Measurements from ENCODE around the gene APOB. TPM values are rescaled to one million over a fixed set of nuclear protein-coding genes. Genes with fewer than 3 reads are reported as not detected.

The APOB gene
- total and polyA plus RNA-seq, 2 of the 13 experiments (the other 11 are each of a cell fraction or from before 2014, with no cell fraction given), result 1,569 to 2,515 TPM

DNA sequence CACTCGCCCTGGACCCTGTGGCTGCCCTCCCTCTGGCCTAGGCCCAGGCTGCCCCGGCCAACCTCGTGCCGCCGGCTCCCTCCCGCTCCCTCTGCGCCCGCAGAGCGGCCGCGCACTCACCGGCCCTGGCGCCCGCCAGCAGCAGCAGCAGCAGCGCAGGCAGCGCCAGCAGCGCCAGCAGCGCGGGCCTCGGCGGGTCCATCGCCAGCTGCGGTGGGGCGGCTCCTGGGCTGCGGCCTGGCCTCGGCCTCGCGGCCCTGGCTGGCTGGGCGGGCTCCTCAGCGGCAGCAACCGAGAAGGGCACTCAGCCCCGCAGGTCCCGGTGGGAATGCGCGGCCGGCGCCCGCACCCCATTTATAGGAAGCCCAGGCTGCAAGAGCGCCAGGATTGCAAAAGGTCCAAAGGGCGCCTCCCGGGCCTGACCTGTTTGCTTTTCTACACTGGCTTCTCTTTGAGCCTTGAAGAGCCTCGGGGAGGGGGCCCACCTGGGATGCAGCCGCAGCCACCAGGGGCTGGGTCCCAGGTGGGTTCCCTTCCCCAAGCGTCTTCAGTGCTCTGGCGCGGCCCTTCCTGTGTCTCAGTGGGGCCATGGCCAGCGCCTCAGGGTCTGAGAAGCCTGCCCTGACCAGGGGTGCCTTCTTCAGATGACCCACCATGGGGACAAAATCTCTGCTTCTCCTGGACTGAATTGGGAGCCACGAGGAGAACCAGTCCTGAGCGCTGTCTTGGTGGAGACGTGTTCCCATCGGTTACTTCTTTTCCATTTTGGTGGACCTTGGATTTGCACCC lies at the start of gene APOB (continued):
- TF ChIP-seq, protein P1, sequence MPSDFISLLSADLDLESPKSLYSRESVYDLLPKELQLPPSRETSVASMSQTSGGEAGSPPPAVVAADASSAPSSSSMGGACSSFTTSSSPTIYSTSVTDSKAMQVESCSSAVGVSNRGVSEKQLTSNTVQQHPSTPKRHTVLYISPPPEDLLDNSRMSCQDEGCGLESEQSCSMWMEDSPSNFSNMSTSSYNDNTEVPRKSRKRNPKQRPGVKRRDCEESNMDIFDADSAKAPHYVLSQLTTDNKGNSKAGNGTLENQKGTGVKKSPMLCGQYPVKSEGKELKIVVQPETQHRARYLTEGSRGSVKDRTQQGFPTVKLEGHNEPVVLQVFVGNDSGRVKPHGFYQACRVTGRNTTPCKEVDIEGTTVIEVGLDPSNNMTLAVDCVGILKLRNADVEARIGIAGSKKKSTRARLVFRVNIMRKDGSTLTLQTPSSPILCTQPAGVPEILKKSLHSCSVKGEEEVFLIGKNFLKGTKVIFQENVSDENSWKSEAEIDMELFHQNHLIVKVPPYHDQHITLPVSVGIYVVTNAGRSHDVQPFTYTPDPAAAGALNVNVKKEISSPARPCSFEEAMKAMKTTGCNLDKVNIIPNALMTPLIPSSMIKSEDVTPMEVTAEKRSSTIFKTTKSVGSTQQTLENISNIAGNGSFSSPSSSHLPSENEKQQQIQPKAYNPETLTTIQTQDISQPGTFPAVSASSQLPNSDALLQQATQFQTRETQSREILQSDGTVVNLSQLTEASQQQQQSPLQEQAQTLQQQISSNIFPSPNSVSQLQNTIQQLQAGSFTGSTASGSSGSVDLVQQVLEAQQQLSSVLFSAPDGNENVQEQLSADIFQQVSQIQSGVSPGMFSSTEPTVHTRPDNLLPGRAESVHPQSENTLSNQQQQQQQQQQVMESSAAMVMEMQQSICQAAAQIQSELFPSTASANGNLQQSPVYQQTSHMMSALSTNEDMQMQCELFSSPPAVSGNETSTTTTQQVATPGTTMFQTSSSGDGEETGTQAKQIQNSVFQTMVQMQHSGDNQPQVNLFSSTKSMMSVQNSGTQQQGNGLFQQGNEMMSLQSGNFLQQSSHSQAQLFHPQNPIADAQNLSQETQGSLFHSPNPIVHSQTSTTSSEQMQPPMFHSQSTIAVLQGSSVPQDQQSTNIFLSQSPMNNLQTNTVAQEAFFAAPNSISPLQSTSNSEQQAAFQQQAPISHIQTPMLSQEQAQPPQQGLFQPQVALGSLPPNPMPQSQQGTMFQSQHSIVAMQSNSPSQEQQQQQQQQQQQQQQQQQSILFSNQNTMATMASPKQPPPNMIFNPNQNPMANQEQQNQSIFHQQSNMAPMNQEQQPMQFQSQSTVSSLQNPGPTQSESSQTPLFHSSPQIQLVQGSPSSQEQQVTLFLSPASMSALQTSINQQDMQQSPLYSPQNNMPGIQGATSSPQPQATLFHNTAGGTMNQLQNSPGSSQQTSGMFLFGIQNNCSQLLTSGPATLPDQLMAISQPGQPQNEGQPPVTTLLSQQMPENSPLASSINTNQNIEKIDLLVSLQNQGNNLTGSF (CRISPR knock-in tag; IDR thresholded peaks at IDR 0.05), result peak; percentile 88
- TF ChIP-seq SYNCRIP (IDR thresholded peaks at IDR 0.05; ENCODE audit: insufficient read depth, low read depth, low read length) (no peak), FOXA1 (IDR thresholded peaks at IDR 0.05) (no peak), FOXA1 (CRISPR knock-in tag; IDR thresholded peaks at IDR 0.05) (peak; percentile 93), KLF6 (CRISPR knock-in tag; IDR thresholded peaks at IDR 0.05) (peak; percentile 98), NFIB (CRISPR knock-in tag; IDR thresholded peaks at IDR 0.05; ENCODE audit: borderline replicate concordance) (no peak), KDM5B (CRISPR knock-in tag; IDR thresholded peaks at IDR 0.05; ENCODE audit: borderline replicate concordance) (peak; percentile 77), RFX3 (CRISPR knock-in tag; IDR thresholded peaks at IDR 0.05) (0 out of 2 replicates have a peak, but pooled peaks have one; percentile 29), NR1H2 (CRISPR knock-in tag; IDR thresholded peaks at IDR 0.05; ENCODE audit: borderline replicate concordance, low read depth) (peak; percentile 77; the same call in 1 of the 2 replicates), ZNF441 (CRISPR knock-in tag; IDR thresholded peaks at IDR 0.05; ENCODE audit: borderline replicate concordance) (peak; percentile 94)
- TF ChIP-seq, protein P2, sequence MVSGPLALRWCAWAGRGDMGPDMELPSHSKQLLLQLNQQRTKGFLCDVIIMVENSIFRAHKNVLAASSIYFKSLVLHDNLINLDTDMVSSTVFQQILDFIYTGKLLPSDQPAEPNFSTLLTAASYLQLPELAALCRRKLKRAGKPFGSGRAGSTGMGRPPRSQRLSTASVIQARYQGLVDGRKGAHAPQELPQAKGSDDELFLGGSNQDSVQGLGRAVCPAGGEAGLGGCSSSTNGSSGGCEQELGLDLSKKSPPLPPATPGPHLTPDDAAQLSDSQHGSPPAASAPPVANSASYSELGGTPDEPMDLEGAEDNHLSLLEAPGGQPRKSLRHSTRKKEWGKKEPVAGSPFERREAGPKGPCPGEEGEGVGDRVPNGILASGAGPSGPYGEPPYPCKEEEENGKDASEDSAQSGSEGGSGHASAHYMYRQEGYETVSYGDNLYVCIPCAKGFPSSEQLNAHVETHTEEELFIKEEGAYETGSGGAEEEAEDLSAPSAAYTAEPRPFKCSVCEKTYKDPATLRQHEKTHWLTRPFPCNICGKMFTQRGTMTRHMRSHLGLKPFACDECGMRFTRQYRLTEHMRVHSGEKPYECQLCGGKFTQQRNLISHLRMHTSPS (CRISPR knock-in tag; IDR thresholded peaks at IDR 0.05; ENCODE audit: low read depth), result no peak; the same call in 1 of the 2 replicates
- TF ChIP-seq, protein P3, sequence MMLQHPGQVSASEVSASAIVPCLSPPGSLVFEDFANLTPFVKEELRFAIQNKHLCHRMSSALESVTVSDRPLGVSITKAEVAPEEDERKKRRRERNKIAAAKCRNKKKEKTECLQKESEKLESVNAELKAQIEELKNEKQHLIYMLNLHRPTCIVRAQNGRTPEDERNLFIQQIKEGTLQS (CRISPR knock-in tag; IDR thresholded peaks at IDR 0.05), result peak; percentile 75
- TF ChIP-seq, protein P4, sequence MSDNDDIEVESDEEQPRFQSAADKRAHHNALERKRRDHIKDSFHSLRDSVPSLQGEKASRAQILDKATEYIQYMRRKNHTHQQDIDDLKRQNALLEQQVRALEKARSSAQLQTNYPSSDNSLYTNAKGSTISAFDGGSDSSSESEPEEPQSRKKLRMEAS (IDR thresholded peaks at IDR 0.05), result peak; percentile 84
- TF ChIP-seq, protein P5, sequence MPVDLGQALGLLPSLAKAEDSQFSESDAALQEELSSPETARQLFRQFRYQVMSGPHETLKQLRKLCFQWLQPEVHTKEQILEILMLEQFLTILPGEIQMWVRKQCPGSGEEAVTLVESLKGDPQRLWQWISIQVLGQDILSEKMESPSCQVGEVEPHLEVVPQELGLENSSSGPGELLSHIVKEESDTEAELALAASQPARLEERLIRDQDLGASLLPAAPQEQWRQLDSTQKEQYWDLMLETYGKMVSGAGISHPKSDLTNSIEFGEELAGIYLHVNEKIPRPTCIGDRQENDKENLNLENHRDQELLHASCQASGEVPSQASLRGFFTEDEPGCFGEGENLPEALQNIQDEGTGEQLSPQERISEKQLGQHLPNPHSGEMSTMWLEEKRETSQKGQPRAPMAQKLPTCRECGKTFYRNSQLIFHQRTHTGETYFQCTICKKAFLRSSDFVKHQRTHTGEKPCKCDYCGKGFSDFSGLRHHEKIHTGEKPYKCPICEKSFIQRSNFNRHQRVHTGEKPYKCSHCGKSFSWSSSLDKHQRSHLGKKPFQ (CRISPR knock-in tag; IDR thresholded peaks at IDR 0.05; ENCODE audit: insufficient replicate concordance), result peak; percentile 91
- TF ChIP-seq, protein P6, sequence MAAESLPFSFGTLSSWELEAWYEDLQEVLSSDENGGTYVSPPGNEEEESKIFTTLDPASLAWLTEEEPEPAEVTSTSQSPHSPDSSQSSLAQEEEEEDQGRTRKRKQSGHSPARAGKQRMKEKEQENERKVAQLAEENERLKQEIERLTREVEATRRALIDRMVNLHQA (CRISPR knock-in tag; IDR thresholded peaks at IDR 0.05), result peak; percentile 91; the same call in 1 of the 2 replicates
- TF ChIP-seq, protein P7, sequence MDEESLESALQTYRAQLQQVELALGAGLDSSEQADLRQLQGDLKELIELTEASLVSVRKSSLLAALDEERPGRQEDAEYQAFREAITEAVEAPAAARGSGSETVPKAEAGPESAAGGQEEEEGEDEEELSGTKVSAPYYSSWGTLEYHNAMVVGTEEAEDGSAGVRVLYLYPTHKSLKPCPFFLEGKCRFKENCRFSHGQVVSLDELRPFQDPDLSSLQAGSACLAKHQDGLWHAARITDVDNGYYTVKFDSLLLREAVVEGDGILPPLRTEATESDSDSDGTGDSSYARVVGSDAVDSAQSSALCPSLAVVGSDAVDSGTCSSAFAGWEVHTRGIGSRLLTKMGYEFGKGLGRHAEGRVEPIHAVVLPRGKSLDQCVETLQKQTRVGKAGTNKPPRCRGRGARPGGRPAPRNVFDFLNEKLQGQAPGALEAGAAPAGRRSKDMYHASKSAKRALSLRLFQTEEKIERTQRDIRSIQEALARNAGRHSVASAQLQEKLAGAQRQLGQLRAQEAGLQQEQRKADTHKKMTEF (CRISPR knock-in tag; IDR thresholded peaks at IDR 0.05), result peak; percentile 93

Data from HepG2 (cell line).